22Rv1 (cell line): ENCODE data around the gene UXT.

Experiments used
- ZFX ChIP-seq: fragments of 450-650 bp; IDR thresholded peaks from 2 replicates; pipeline ENCODE4 v1.6.1; 2017; ENCODE audit warnings: antibody characterized with exemption, borderline replicate concordance
- TF ChIP-seq, protein P1 (sequence below): fragments of 450-650 bp; IDR thresholded peaks from 2 replicates; pipeline ENCODE4 v1.5.1; 2017; ENCODE audit warnings: mild to moderate bottlenecking

DNA sequence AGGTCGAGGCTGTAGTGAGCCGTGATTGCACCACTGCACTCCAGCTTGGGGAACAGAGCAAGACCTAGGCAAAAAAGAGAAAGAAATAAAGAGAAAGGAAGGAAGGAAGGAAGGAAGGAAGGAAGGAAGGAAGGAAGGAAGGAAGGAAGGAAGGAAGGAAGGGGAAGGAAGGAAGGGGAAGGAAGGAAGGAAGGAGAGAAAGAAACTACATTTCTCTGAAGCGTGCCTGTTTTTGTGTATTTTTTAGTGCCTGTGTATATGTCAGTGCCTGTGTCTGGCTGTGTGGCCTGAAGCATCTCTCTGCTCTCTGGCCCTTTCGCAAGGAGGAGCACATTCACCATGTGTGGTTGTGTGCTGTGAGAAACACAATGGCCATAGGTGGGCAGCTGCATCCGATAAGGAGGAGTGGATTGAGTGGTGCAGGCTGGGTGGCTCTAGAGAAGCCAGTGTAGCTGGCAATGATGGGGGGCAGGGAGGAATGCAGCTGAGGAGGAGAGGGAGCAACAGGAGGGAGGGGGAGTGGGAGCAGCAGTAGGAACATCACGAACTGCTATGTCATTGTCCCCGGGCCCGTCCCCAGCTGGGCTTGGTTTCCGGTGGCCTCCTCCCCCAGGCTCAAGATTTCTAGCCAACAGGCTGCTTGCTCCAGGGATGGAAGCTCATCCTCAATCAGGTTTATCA lies 50.7 kb downstream of the UXT start:
- TF ChIP-seq ZFX = no peak
- TF ChIP-seq, protein P1, sequence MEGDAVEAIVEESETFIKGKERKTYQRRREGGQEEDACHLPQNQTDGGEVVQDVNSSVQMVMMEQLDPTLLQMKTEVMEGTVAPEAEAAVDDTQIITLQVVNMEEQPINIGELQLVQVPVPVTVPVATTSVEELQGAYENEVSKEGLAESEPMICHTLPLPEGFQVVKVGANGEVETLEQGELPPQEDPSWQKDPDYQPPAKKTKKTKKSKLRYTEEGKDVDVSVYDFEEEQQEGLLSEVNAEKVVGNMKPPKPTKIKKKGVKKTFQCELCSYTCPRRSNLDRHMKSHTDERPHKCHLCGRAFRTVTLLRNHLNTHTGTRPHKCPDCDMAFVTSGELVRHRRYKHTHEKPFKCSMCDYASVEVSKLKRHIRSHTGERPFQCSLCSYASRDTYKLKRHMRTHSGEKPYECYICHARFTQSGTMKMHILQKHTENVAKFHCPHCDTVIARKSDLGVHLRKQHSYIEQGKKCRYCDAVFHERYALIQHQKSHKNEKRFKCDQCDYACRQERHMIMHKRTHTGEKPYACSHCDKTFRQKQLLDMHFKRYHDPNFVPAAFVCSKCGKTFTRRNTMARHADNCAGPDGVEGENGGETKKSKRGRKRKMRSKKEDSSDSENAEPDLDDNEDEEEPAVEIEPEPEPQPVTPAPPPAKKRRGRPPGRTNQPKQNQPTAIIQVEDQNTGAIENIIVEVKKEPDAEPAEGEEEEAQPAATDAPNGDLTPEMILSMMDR = no peak
